PC-3 (cell line): ENCODE measurements around the gene CTSE. TPM values are rescaled to one million over a fixed set of nuclear protein-coding genes. Genes with fewer than 3 reads are reported as not detected.

Experiments
- ATAC-seq: fragments of 200-7000 bp; cut with Tn5 transposase; 2 replicates; pipeline ENCODE4 v1.9.1; 2020; ENCODE audit warnings: mild to moderate bottlenecking, moderate library complexity
- BruUV-seq: library from RNA; stranded (reverse); fragments of 400-500 nt; replicated peaks from 2 replicates; lab custom pipeline; 2021; lab: Mats Ljungman, UMichigan
- CTCF ChIA-PET: fragments of 300-600 bp; sonication (Branson Sonifier 250); formaldehyde crosslinking; loops from one replicate; lab custom pipeline; 2022; ENCODE audit warnings: antibody characterized with exemption; lab: Charles Lee
- POLR2A ChIA-PET: fragments of 300-600 bp; sonication (Branson Sonifier 250); formaldehyde crosslinking; loops from one replicate; lab custom pipeline; 2022; ENCODE audit warnings: antibody characterized with exemption; ENCODE audit not compliant: unreplicated experiment; lab: Charles Lee
- DNase-seq: peaks from one replicate; pipeline ENCODE4 v3.0.0-alpha.2; 2015
- H2AFZ ChIP-seq: fragments of 300-600 bp; sonication (generic); 2 replicates; pipeline ENCODE4 v1.6.0; 2016; ENCODE audit warnings: antibody characterized with exemption, low read length
- H3F3A ChIP-seq: fragments of 300-600 bp; sonication (generic); one replicate; pipeline ENCODE4 v1.6.0; 2017; ENCODE audit warnings: antibody characterized with exemption, low read length, control low read depth, mild to moderate bottlenecking; ENCODE audit not compliant: unreplicated experiment
- H3K27ac ChIP-seq: fragments of 300-600 bp; sonication (generic); 2 replicates; pipeline ENCODE4 v1.5.1; 2016; ENCODE audit warnings: mild to moderate bottlenecking, low read length
- H3K27me3 ChIP-seq: fragments of 300-600 bp; sonication (generic); 2 replicates; pipeline ENCODE4 v1.6.1; 2016; ENCODE audit warnings: low read length, mixed read lengths
- H3K36me3 ChIP-seq: fragments of 300-600 bp; sonication (generic); 2 replicates; pipeline ENCODE4 v1.6.1; 2016; ENCODE audit warnings: low read depth, mixed run types, low read length, mixed read lengths
- H3K4me1 ChIP-seq: fragments of 300-600 bp; sonication (generic); 2 replicates; pipeline ENCODE4 v1.5.1; 2016; ENCODE audit warnings: low read length; ENCODE audit not compliant: insufficient read depth
- H3K4me2 ChIP-seq: fragments of 300-600 bp; sonication (generic); 2 replicates; pipeline ENCODE4 v1.6.0; 2016; ENCODE audit warnings: low read length
- H3K4me3 ChIP-seq: fragments of 300-600 bp; sonication (generic); 2 replicates; pipeline ENCODE4 v1.5.1; 2016; ENCODE audit warnings: mild to moderate bottlenecking, low read length, mixed read lengths
- H3K79me2 ChIP-seq: fragments of 300-600 bp; sonication (generic); 2 replicates; pipeline ENCODE4 v1.6.1; 2017; ENCODE audit warnings: low read length, mixed read lengths
- H3K9ac ChIP-seq: fragments of 300-600 bp; sonication (generic); 2 replicates; pipeline ENCODE4 v1.6.0; 2016; ENCODE audit warnings: mild to moderate bottlenecking, low read length
- H3K9me2 ChIP-seq: fragments of 300-600 bp; sonication (generic); replicated peaks from 2 replicates; pipeline ENCODE4 v1.6.1; 2016; ENCODE audit warnings: mixed run types, low read length, mixed read lengths
- H3K9me3 ChIP-seq: fragments of 300-600 bp; sonication (generic); 2 replicates; pipeline ENCODE4 v1.6.1; 2016; ENCODE audit warnings: low read length, mixed read lengths
- H4K20me1 ChIP-seq: fragments of 300-600 bp; sonication (generic); 2 replicates; pipeline ENCODE4 v1.6.1; 2016; ENCODE audit warnings: low read length, mixed read lengths
- EZH2 ChIP-seq: fragments of 300-600 bp; sonication (generic); IDR thresholded peaks from one replicate; pipeline ENCODE4 v1.6.1; 2017; ENCODE audit warnings: antibody characterized with exemption, mild to moderate bottlenecking, low read length; ENCODE audit not compliant: unreplicated experiment
- EZH2phosphoT487 ChIP-seq: fragments of 300-600 bp; sonication (generic); IDR thresholded peaks from 2 replicates; pipeline ENCODE4 v1.6.1; 2018; ENCODE audit warnings: mild to moderate bottlenecking, antibody characterized with exemption, low read length, borderline replicate concordance
- intact Hi-C: fragments of 100-400 bp; cut with micrococcal nuclease; formaldehyde crosslinking; loops from 2 replicates; pipeline ENCODE4 v1.9.0; 2023
- total RNA-seq: library from RNA; depleted of rRNA; stranded (reverse); fragments of >200 nt; gene quantifications from 2 replicates; pipeline ENCODE4 v1.2.3, GENCODE V29; 2014
- TF ChIP-seq, protein P1 (sequence below): fragments of 300-600 bp; sonication (generic); conservative IDR thresholded peaks from 2 replicates; pipeline ENCODE4 v1.5.1; 2017; ENCODE audit warnings: antibody characterized with exemption, low read depth, mild to moderate bottlenecking, low read length

CTSE gene
- total RNA-seq, 1 experiment from 2014 or later = 0.51 TPM

DNA sequence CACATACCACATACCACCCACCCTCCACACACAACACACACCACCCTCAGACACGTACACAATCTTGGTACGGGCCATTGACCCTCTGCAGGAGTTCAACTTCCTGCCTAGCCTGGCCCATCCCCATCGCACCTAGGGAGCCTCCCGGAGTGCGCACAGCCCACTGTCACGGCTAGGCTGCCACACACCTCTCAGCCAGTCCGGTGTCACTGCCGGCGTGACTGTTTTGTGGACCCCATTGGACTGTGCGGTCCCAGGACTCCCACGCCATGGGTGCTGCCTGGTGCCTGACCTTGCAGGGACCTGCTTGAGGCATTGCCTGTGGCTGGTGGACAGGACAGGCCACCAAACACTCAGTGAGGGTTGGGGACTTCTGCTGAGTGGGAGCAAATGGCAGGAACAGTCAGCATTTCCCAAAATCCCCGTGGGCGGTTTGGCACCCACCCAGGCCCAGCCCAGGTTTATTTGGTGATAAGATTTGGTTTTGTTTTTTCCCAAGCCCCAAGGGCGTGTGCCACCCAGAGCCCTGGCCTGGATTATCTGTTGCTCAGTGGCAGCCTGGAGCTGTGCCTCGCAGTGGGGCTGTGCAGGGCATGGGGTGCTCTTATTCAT is 48.2 kb downstream of the CTSE start:
- ATAC-seq (no peak), DNase-seq (no peak)
- Histone ChIP-seq H4K20me1 (no peaks in the 10 kb centered on the region), H3K4me2 (no peak overlapping the region), H3K4me1 (no peaks in the 10 kb centered on the region), H3K4me3 (no peak overlapping the region), H3F3A (no peaks in the 10 kb centered on the region), H3K27me3 (no peaks in the 10 kb centered on the region), H3K9ac (no peak overlapping the region), H3K27ac (no peak overlapping the region), H2AFZ (no peak overlapping the region), H3K36me3 (no peaks in the 10 kb centered on the region), H3K9me2 (no peaks in the 10 kb centered on the region), H3K79me2 (no peaks in the 10 kb centered on the region), H3K9me3 (no peaks in the 10 kb centered on the region)
- no peak for TF ChIP-seq EZH2phosphoT487
- TF ChIP-seq EZH2 = no peak
- TF ChIP-seq, protein P1, sequence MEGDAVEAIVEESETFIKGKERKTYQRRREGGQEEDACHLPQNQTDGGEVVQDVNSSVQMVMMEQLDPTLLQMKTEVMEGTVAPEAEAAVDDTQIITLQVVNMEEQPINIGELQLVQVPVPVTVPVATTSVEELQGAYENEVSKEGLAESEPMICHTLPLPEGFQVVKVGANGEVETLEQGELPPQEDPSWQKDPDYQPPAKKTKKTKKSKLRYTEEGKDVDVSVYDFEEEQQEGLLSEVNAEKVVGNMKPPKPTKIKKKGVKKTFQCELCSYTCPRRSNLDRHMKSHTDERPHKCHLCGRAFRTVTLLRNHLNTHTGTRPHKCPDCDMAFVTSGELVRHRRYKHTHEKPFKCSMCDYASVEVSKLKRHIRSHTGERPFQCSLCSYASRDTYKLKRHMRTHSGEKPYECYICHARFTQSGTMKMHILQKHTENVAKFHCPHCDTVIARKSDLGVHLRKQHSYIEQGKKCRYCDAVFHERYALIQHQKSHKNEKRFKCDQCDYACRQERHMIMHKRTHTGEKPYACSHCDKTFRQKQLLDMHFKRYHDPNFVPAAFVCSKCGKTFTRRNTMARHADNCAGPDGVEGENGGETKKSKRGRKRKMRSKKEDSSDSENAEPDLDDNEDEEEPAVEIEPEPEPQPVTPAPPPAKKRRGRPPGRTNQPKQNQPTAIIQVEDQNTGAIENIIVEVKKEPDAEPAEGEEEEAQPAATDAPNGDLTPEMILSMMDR = no peak
- no TSS peak for BruUV-seq
- POLR2A ChIA-PET = no interaction called here
- intact Hi-C loops = no loop called here
- CTCF ChIA-PET = interaction anchor here (2.3 kb wide), 1 partner anchor 56 kb away, joined by 157 read pairs; no protein-coding TSS in a partner anchor

DNA sequence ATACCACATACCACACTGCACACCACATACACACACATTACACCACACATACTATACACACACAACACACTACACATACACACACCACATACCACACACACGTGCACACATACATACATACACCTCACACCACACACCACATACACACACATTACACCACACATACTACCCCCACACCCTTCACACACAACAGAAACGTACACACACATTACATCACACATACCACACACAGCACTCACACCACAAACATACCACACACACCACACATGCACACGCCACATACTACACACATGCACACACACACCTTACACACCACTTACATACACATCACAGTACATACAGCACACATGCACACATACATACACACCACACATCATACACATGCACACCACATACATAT is 49.0 kb downstream of the CTSE start:
- Histone ChIP-seq H3K9me3 (no peaks in the 10 kb centered on the region), H3F3A (no peaks in the 10 kb centered on the region), H3K9ac (no peak overlapping the region), H3K4me3 (no peak overlapping the region), H3K27me3 (no peaks in the 10 kb centered on the region), H3K27ac (no peak overlapping the region), H3K79me2 (no peaks in the 10 kb centered on the region), H3K4me2 (no peak overlapping the region), H3K4me1 (no peaks in the 10 kb centered on the region), H2AFZ (no peak overlapping the region), H4K20me1 (no peaks in the 10 kb centered on the region), H3K9me2 (no peaks in the 10 kb centered on the region), H3K36me3 (no peaks in the 10 kb centered on the region)
- TF ChIP-seq EZH2phosphoT487 (no peak), EZH2 (no peak)
- TF ChIP-seq, protein P1 = no peak
- no TSS peak for BruUV-seq
- DNase-seq (no peak), ATAC-seq (no peak)
- ChIA-PET POLR2A (no interaction called here), CTCF (no interaction called here)
- intact Hi-C loops = no loop called here

DNA sequence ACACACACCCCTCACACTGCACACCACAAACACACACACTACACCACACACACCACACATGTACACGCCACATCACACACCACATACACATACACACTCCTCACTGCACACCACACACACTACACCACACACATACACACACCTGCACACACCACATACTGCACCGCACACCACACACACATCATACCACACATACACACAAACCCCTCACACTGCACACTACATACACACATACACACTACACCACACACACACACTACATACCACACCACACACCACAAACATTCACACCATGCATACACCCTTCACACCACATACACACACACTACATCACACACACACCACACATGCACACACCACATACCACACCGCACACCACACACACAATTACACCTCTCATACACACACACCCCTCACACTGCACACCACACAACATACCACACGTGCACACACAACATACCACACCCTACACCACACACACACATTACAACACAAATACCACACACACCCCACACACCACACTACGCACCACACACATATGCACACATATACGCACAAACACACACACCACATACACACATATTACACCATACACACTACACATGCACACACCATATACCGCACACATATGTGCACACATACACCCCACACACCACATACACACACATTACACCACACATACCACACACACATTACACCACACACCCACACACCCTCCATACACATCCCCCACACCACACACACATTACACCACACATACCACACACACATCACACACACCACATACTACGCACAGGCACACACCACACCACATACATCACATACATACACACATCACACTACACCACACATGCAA is 50.1 kb downstream of the CTSE start:
- Histone ChIP-seq H4K20me1 (no peaks in the 10 kb centered on the region), H3K36me3 (no peaks in the 10 kb centered on the region), H2AFZ (no peak overlapping the region), H3K9me2 (no peaks in the 10 kb centered on the region), H3K4me3 (no peak overlapping the region), H3K9ac (no peak overlapping the region), H3K79me2 (no peaks in the 10 kb centered on the region), H3K27me3 (no peaks in the 10 kb centered on the region), H3K9me3 (no peaks in the 10 kb centered on the region), H3K4me2 (no peak overlapping the region), H3F3A (no peaks in the 10 kb centered on the region), H3K4me1 (no peaks in the 10 kb centered on the region), H3K27ac (no peak overlapping the region)
- POLR2A ChIA-PET = no interaction called here
- no peak for ATAC-seq
- CTCF ChIA-PET = no interaction called here
- no TSS peak for BruUV-seq
- no peak for TF ChIP-seq EZH2
- TF ChIP-seq EZH2phosphoT487 = no peak
- TF ChIP-seq, protein P1 = no peak
- no peak for DNase-seq
- intact Hi-C loops = no loop called here
